Measurements from ENCODE around the gene HIGD2A.
A peak's percentile ranks its signal among the peaks of the same experiment; 100 is the strongest.

Gene HIGD2A

GRCh38 chr5:176415240-176415951, 26.8 kb downstream of the HIGD2A start:
- no peak for DNase-seq (ENCODE audit: low read depth in 2 of 3, low spot score in 2 of 3)

GRCh38 chr5:176415952-176416924, 27.7 kb downstream of the HIGD2A start, which contains the start of gene CLTB:
Gene CLTB (minus strand): TSS chr5:176416539. CDS start chr5:176416363, 176 bp downstream.
- peak; percentile 74 to 83 (median 77) for DNase-seq (ENCODE audit: low read depth in 2 of 3, low spot score in 2 of 3)

GRCh38 chr5:176416965-176417364, 28.4 kb downstream of the HIGD2A start:
- DNase-seq (ENCODE audit: low read depth in 2 of 3, low spot score in 2 of 3) = no peak

GRCh38 chr5:176418251-176418650, 29.7 kb downstream of the HIGD2A start:
- DNase-seq (ENCODE audit: low read depth in 2 of 3, low spot score in 2 of 3) = no peak

- no peak for DNase-seq (ENCODE audit: low read depth in 2 of 3, low spot score in 2 of 3)
Measured at GRCh38 chr5:176420086-176420485, 31.5 kb downstream of the HIGD2A start.

GRCh38 chr5:176420972-176421544, 32.5 kb downstream of the HIGD2A start:
- DNase-seq (ENCODE audit: low read depth in 2 of 3, low spot score in 2 of 3) = no peak

- no peak for DNase-seq (ENCODE audit: low read depth in 2 of 3, low spot score in 2 of 3)
Measured at GRCh38 chr5:176424181-176424580, 35.6 kb downstream of the HIGD2A start.

- DNase-seq (ENCODE audit: low read depth in 2 of 3, low spot score in 2 of 3) = no peak
Measured at GRCh38 chr5:176425138-176425537, 36.6 kb downstream of the HIGD2A start.

GRCh38 chr5:176425791-176426190, 37.2 kb downstream of the HIGD2A start:
- DNase-seq (ENCODE audit: low read depth in 2 of 3, low spot score in 2 of 3) = no peak

- DNase-seq (ENCODE audit: low read depth in 2 of 3, low spot score in 2 of 3) = no peak
Measured at GRCh38 chr5:176426876-176427275, 38.3 kb downstream of the HIGD2A start.

GRCh38 chr5:176427971-176428370, 39.4 kb downstream of the HIGD2A start:
- DNase-seq (ENCODE audit: low read depth in 2 of 3, low spot score in 2 of 3) = no peak

GRCh38 chr5:176429972-176430371, 41.4 kb downstream of the HIGD2A start:
- DNase-seq (ENCODE audit: low read depth in 2 of 3, low spot score in 2 of 3) = no peak

- DNase-seq (ENCODE audit: low read depth in 2 of 3, low spot score in 2 of 3) = no peak
Measured at GRCh38 chr5:176432707-176433106, 44.2 kb downstream of the HIGD2A start.

GRCh38 chr5:176436656-176437055, 48.1 kb downstream of the HIGD2A start:
- DNase-seq (ENCODE audit: low read depth in 2 of 3, low spot score in 2 of 3) = no peak

- no peak for DNase-seq (ENCODE audit: low read depth in 2 of 3, low spot score in 2 of 3)
Measured at GRCh38 chr5:176438959-176439757, 50.6 kb downstream of the HIGD2A start.

Measured in activated CD8-positive, alpha-beta memory T cell treated with anti-CD3 and anti-CD28 coated beads for 48 hours (primary cell).